GM21360 (cell line): ENCODE data around the gene CCDC3.
"Not testable (repeated sequence)": the region's sequence is repeated elsewhere in the genome, so short reads cannot be mapped to it uniquely, and the experiment has no call there.

Source experiments
- ATAC-seq: cut with Tn5 transposase; IDR thresholded peaks from one replicate; pipeline ENCODE4 v1.9.1; 2021; ENCODE audit warnings: mild to moderate bottlenecking, moderate library complexity; ENCODE audit not compliant: unreplicated experiment

Gene CCDC3

DNA sequence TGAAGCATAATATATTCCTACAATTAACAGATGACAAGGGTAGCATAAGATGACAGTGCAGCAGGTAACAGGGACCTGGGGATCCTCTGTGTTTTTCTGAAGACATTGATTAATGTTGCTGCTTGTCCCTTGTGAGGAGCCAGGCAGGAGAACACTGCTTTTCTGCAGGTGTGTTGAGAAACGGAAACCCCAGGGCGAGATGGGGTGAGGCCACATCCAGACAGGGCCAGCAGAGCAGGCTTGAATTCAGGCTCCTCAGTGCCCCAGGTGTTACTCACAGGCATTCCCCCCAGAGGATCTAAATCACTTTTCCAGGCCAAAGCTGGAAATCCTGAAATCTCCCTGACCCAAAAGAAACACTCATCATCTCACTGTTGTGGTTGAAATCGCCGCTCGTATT is 105.3 kb downstream of the CCDC3 start:
- ATAC-seq, result no peak

DNA sequence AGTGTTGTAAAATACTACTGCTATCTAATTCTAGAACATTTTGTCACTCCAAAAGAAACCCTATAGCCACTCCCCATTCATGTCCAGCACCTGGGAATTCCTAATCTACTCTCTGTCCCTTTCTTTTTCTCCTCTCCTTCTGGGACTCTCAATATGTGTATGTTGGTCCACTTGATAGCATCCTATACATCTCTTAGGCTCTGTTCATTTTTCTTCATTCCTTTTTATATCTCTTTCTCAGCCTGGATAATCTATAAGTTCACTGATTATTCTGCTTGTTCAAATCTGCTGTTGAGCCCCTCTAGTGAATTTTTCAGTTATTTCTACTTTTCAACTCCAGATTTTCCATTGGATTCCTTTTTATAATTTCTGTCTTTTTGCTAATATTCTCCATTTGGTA is 108.6 kb downstream of the CCDC3 start:
- ATAC-seq, result no peak

DNA sequence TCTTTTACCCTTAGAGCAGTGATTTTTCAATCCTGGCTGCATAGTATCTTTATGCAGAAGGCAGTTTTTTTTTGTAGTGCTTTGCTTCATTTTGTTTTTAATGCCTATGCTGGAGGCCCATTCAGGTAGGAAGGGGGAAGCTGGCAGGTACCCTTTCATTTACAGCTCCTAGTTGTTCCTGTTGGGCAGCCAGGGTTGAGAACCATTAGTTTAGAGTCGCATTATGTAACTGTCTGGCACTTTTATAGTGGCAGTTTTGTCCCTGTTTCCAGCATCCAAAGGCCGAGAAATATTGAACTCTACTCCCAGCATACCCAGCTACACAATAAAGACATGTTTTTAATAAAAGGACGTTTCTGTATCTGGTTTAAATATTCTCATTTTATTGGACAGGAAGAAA is 110.6 kb downstream of the CCDC3 start:
- ATAC-seq, result no peak

DNA sequence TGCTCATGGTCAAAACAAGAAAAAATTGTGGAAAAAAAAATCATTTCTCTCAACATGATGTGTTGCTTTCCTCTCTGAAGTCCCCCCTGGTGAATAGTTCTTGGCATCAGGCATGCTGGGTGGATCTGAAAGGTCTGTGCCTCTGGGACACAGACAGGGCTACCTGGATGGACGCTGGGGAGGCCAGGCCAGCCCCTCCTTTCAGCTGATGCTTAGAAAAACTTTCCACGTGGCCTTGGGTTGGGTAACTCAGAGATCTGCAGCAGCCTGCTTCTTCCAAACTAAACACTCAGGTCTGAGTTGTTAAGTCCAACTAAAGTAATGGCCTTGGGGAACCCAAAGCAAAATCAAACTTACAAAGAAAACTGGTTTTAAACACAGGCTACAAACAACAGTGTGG is 113.0 kb downstream of the CCDC3 start:
- ATAC-seq, result no peak

DNA sequence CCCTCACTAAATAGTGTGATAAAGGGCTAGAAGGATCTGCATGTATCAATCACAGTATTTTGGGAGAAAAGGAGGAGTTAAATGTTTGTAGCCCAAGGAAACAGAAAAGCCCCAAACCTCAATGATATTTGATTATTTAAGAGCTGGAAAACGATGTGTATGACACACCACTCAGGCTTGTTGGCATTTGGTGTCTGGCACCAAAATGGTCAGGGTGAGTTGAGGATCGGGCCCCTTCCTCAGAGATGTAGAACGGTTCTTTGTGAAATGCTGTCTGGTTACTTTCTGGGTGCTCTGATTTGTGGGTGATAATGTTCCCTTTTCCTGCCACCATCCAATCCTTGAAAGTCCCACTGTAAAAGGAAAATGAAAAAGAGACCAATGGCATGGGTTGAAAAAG is 113.7 kb downstream of the CCDC3 start:
- ATAC-seq, result no peak

DNA sequence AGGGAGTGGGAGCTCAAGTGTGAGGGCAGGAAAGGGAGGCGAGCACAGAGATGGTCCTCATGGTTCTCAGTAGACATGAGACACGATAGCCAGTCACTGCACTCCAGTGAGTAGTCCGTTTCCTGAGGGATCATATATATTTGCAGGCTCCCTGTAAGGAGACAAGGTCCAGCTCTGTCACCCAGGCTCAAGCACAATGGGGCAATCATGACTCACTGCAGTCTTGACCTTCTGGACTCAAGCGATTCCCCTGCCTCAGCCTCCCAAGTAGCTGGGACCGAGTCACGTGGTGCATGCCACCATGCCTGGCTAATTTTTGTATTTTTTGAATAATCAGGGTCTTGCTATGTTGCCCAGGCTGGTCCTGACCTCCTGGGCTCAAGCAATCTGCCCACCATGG is 116.7 kb downstream of the CCDC3 start:
- ATAC-seq, result no peak

DNA sequence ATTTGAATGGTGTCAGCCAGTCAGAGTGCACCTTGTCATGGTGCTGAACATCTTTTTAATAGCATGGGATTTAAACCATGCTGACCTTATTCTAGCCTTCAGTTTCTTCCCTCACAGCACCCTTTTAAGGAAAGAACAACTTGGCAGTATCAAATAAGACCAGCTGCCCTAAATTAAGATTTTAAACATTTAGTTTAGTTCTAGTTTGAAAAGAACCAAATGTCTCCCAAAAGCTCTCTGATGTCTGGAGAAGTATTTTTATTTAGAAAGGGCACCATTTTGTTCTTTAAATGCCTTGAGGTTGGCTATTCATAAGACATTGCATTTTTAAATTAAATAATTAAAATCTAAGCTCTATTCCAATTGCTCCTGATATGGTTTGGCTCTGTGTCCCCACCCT is 121.1 kb downstream of the CCDC3 start:
- ATAC-seq, result no peak

DNA sequence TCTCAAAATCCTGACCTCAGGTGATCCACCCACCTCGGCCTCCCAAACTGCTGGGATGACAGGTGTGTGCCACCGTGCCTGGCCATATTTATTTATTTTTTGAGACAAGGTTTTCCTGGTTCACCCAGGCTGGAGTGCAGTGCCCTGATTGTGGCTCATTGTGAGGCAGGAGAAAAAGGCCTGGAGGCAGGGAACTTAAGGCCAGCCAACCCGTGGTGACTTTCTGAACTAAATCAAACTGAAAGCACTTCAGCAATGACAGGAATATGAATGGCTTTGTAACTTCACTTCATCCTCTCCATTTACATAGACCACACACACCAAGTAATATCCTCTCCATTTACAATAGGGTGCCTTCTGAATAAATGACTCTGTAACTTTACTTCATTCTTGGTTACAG is 124.4 kb downstream of the CCDC3 start:
- ATAC-seq, result no peak

DNA sequence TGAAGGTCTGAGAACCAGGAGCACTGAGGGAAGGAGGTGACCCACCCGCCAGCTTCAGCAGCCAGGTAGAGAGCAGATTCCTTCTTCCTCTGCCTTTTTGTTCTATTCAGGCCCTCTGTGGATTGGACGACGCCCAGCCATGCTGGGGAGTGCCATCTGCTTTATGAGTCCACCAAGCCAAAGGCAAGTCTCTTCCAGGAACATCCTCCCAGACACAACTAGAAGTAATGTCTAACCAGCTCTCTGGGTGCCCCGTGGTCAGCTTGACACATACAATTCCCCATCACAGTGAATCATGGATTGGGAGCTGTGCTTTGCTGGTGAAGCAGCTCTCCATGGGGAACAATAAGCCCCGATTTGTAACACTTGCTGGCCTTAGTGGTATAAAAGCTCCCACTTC is 125.2 kb downstream of the CCDC3 start:
- ATAC-seq, result no peak

DNA sequence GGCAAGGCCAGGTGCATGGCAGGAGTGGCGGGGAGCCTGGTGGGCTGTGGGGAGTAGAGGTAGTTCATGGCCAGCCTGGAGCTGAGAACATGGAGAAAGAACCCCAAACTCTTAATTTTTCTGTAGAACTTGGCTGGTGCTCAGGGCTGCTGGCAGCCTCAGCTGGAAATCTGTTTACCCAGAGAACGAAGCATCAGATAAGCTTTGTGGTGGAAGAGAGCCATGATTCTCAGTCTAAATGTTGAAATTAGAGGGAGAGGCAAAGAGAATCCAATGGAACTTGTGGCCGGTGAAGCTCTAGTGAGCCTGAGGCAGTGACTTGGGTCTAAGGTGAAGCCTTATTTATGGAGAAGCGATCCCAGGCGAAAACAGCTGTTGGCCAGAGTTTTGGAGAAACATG is 126.4 kb downstream of the CCDC3 start:
- ATAC-seq, result no peak

DNA sequence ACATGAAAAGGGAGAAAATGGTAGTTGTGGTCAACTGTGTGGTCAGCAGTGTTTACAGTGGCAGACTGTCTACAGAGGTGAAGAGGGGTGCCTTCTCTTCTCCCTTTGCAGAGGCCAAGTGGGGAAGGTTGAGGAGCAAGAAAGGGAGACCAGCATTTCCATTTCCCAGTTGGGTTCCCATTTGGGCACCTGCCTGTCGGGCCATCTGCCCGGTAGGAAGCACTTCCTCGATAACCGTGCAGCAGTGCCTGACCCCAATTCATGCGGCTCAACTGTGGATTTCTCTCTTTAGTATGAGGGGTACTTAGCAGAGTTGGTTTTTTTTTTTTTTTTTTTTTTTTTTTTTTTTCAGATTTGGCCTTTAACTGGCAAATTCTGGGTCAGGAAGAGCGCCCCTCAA is 127.0 kb downstream of the CCDC3 start:
- ATAC-seq, result no peak

DNA sequence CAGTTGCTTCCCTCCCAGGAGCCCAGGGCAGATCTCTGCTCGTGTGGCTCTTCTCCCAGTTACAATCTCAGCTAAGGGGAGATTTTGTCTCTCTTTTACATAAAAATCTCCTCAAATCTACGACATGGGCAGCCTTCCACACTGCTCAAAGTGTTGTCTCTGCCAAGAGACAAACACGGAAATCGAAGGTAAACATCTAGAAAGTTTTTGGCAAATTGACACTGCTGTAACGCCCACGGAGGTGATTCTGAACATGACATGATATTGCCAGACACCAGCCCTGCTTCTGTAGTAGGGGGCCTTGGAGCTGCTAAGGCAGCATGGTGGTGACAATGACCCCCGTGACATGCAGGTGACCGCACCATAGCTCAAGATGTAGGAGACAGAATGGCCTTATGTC is 128.3 kb downstream of the CCDC3 start:
- ATAC-seq, result no peak

DNA sequence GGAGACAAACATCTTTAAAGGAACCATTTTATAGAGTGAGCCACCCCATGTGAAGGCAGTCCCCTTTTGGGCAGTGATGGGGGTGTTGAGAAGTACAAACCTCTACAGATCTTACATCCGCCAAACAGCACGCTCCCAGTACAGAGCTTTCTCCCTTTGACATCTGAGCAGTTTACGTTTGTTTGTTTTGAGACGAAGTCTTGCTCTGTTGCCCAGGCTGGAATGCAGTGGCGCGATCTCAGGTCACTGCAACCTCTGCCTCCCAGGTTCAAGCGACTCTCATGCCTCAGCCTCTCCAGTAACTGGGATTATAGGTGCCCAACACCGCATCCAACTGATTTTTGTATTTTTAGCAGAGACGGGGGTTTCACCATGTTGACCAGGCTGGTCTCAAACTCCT is 128.9 kb downstream of the CCDC3 start:
- no peak for ATAC-seq

DNA sequence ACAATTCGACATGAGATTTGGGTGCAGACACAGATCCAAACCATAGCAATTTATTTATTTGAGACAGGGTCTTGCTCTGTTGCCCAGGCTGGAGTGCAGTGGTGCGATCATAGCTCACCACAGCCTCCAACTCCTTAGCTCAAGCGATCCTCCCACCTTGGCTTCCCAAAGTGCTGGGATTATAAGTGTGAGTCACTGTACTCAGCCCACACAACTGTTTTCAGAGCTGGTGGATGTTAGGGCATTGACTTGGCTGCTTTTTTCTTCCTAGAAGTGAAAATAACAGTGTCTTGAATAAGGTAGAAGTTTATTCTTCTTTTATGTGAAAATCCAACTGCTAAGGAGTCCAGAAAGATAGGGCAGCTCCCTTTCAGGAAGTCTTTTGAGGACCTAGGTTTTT is 132.1 kb downstream of the CCDC3 start:
- ATAC-seq, result no peak

DNA sequence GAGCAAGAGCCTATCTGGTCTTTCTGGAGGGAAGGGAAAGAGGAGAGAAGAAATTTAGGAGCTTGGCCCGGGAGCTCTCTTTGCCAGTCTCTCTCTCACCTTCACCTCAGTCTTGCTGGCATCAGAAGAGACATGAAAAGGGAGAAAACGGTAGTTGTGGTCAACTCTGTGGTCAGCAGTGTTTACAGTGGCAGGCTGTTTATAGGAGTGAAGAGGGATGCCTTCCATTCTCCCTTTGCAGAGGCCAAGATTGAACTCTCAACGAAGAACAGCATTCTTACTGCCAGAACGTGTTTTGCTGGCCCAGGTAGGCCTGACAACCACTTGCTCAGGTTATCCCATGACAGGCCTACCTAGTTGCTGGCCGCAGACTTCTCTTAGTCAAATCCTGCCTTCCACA is 133.3 kb downstream of the CCDC3 start:
- no peak for ATAC-seq

DNA sequence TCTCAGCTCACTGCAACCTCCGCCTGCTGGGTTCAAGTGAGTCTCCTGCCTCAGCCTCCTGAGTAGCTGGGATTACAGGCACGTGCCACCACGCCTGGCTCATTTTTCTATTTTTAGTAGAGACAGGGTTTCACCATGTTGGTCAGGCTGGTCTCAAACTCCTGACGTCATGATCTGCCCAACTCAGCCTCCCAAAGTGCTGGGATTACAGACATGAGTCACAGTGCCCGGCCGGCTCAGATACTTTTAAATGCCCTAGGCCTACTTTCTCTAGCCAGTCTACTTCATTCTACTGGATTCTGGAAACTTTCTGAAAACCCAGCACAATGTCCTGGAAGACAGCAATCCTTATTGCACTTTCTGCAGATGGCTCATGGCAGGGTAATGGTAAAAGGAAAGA is 136.0 kb downstream of the CCDC3 start:
- ATAC-seq, result not testable (repeated sequence)

DNA sequence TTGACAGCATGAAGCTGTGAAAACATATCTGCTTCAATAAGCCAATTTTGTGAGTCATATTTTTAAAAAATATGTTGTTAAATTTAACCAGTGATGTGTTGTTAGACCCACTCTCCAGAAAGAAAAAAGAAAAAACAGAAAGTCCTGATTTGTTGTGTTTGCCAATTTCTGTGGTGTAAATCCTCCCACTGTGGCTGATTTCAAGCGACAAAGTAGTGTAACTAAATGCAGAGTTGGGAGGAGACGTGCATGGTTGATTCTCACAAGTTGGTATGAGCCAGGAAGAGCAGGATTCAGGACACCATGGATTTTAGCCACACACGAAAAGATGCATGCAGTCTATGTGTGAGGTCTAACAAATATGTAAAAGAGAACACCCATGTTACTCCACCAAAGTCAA is 139.1 kb downstream of the CCDC3 start:
- no peak for ATAC-seq

DNA sequence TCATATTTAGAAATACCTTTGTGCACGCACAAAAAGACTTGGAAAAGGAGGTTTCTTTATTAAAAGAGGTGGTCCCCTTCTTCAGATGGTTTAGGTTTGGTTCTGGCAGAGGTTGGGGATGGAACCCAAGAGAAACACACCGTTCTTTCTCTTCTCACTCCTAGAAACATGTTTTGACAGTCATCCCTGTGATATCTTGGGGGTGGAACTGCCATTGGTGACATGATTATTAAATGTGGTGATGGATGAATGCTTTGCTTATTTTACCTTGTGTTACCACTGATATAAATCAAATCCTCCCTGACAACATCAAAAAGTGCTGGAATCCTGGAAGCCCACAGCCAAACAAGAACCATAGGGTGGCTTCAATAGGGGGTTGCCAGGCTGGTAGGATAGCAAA is 146.5 kb downstream of the CCDC3 start:
- ATAC-seq, result no peak

DNA sequence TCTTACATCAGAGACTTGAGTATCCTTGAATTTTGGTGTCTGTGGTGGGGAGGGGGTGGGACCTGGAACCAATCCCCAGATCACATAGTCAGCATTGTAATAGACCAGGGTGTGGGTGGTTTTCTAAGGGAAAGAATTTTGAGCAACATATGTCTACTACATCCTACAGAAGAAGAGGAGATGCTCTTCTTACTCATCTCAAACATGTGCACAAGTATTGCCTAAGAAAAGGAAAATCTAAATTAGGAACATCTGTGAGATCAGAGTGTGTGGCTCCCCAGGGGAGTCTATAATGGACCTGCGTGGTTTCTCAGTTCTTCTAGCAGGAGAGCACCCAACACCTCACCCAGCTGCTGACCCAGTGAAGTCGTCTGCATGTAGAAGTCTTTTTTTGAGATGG is 148.8 kb downstream of the CCDC3 start:
- no peak for ATAC-seq

DNA sequence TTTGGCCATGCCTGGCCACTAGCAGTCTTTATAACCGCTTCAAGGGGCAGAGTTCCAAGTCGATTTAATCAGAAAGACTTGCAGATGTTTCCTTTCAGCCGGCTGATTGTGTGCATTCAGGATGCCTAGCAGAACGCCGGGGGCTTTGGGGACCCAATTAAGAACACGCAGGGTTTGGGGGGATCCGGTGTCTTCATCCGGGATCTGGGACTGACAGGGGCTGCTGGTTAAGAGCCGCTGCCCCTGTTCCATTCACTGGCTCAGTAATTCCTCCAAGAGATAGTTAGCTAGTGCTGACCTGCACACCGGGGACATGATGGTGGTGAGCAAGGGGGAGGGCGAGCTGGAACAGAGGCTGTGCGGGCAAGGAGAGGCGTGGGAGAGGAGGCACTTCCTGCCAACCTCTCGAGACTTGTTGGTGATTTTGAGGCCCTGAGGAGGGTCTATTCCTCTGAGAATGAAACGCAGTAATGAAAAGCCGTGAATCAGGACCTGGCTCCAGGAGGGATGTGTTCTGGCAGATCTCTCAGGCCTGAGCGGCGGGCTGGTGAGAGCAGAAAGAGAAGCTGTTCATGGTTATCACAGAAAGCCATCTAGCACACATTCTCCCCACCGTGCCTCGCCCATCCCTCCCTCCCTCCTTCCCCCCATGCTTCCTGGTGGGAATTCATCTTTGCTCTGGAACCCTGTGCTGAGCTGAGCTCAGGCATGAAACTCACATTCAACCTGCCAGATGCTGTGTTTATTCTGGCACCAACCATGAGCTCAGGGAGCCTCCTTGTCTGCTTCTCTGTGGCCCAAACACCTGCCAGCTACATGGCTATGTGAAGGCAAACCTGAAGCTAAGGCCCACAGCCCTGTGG is 152.0 kb downstream of the CCDC3 start:
- ATAC-seq, result no peak

DNA sequence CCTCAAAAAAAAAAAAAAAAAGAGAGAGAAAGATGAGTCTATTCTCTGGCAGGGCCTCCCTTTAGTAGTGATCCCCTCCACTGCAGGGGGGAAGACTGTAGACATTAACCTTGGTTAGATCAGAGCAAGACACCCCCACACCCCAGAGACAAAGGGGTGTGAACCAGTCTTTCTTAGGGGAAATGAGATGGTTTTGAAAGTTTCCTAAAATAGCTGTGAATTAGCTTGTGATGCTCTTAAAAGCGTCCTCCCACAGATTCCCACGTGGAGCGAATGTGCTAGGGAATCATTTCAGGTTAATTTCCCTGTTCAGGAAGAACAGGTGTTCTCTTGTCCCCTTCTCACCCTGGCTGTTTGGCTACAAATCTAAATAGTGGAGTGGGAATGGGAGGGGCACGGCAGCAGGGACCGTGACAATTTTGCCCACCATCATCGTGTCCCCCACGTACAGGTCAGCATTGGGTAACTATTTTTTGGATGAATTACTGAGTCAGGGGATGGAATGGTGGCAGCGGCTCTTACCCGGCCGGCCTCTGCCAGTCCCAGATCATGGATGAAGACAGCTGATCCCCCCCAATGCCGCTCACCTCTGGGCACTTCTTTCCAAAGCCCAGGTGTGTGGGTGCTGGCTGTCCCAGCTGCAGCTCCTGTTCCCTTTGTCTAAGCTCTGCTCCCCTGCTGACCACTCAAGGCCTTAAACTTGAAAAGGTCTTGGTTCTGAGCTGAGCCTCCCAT is 152.9 kb downstream of the CCDC3 start:
- no peak for ATAC-seq

DNA sequence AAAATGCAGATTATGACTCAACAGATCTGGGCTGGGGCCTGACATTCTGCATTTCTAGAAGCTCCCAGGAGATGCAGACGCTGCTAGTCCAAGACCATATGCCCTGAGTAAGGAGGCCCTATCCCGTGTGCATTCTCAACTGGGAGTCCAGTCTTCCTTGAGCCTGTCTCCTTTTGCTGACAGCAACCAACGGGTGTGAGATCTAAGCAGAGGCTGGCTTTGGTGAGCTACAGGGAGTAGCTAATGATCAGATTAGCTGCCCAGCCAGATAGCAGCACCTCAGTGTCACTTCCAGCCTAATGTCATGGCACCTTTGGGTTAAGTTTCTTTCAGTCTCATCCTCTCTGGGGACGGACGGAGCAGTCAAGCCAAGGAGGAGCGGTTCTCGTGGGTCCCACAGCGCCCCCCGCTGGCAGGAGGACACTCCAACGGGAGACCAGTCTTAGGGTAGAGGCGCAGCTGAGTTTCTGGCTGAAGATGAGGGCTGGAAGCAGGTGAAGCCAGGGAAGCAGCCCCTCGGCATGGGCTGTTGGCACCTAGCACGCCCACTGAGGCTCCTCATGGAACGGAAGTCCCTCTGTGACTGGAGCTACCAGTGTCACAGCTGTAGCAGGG is 154.0 kb downstream of the CCDC3 start:
- ATAC-seq, result no peak
